Measurements from ENCODE around the gene SLC39A10. TPM values are rescaled to one million over a fixed set of nuclear protein-coding genes. Genes with fewer than 3 reads are reported as not detected.

SLC39A10 gene
- total and polyA plus RNA-seq, 7 donors, result 0.60 to 15.4 (median 9.6) TPM

DNA sequence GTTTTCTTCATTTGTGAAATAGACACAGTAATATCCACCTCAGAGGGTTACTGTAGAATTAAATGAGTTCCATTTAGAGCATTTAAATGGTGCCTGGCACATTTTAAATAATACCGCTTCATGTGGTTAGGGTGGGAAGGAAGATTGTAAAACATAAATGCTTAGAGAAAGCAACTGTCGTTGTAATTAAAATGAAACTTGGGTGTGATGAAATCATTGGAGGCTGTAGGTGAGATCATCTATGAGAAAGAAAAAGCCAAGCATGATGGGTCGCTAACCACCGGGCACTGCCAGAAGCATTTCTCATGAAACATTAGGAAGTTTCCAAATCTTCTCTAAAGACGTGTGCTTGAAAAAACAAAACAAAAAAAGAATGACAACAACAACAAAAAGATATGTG lies 8.2 kb upstream of the SLC39A10 start:
- TF ChIP-seq, protein P1, sequence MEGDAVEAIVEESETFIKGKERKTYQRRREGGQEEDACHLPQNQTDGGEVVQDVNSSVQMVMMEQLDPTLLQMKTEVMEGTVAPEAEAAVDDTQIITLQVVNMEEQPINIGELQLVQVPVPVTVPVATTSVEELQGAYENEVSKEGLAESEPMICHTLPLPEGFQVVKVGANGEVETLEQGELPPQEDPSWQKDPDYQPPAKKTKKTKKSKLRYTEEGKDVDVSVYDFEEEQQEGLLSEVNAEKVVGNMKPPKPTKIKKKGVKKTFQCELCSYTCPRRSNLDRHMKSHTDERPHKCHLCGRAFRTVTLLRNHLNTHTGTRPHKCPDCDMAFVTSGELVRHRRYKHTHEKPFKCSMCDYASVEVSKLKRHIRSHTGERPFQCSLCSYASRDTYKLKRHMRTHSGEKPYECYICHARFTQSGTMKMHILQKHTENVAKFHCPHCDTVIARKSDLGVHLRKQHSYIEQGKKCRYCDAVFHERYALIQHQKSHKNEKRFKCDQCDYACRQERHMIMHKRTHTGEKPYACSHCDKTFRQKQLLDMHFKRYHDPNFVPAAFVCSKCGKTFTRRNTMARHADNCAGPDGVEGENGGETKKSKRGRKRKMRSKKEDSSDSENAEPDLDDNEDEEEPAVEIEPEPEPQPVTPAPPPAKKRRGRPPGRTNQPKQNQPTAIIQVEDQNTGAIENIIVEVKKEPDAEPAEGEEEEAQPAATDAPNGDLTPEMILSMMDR (IDR thresholded peaks at IDR 0.05), result no peak
- 65 to 89% methylated on average over 5 of the region's 5 CpGs for WGBS, 2 donors
- no peaks in the 10 kb centered on the region for H3K9me3 ChIP-seq
- no peaks in the 10 kb centered on the region for H3K4me1 ChIP-seq
- no peak for DNase-seq
- intact Hi-C loops (cut with DNase I), result no loop called here
- no peak overlapping the region for H3K4me3 ChIP-seq
- no peaks in the 10 kb centered on the region for H3K36me3 ChIP-seq
- no peaks in the 10 kb centered on the region for H3K27me3 ChIP-seq
- no peak overlapping the region for H3K27ac ChIP-seq

GRCh38 chr2:195649629-195650190 lies 7.3 kb upstream of the SLC39A10 start:
- H3K36me3 ChIP-seq, result no peaks in the 10 kb centered on the region
- no peaks in the 10 kb centered on the region for H3K27me3 ChIP-seq
- WGBS, 2 donors, result 61 to 75% methylated on average over 6 of the region's 6 CpGs
- TF ChIP-seq POLR2A (IDR thresholded peaks at IDR 0.05), result no peak
- TF ChIP-seq, protein P1 (IDR thresholded peaks at IDR 0.05), result no peak
- TF ChIP-seq EP300 (IDR thresholded peaks at IDR 0.05), result no peak
- TF ChIP-seq POLR2AphosphoS5 (IDR thresholded peaks at IDR 0.05), result no peak
- H3K4me1 ChIP-seq, result no peaks in the 10 kb centered on the region
- intact Hi-C loops (cut with DNase I), result no loop called here
- H3K4me3 ChIP-seq, result no peak overlapping the region
- H3K27ac ChIP-seq, result peak overlapping the region in 1 of 4 donors; percentile 25
- no peak for DNase-seq
- no peaks in the 10 kb centered on the region for H3K9me3 ChIP-seq

DNA sequence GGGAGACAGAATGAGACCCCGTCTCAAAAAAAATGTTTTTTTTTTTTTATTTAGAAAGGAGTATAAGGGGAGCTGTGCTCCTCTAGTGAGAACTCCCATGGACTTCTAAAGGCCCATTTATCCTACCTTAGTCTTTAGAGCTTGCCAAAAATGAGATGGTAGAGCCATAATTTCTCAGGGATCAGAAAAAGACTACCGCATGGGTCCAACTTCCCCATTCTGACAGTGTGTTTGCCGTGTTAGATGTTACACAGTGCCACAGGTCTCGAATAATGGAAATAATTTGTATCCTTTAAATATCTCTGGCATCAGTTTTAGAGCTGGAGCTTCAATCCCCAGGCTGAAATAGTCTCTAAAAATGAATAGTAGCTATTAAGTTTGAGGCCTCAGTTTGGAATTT lies 6.0 kb upstream of the SLC39A10 start:
- no peak overlapping the region for H3K27ac ChIP-seq
- H3K36me3 ChIP-seq, result no peaks in the 10 kb centered on the region
- no peaks in the 10 kb centered on the region for H3K27me3 ChIP-seq
- intact Hi-C loops (cut with DNase I), result no loop called here
- H3K9me3 ChIP-seq, result no peaks in the 10 kb centered on the region
- TF ChIP-seq EP300 (IDR thresholded peaks at IDR 0.05), result no peak
- no peak for TF ChIP-seq POLR2AphosphoS5 (IDR thresholded peaks at IDR 0.05)
- TF ChIP-seq POLR2A (IDR thresholded peaks at IDR 0.05), result no peak
- TF ChIP-seq, protein P1 (IDR thresholded peaks at IDR 0.05), result no peak
- no peak overlapping the region for H3K4me3 ChIP-seq
- 80 to 82% methylated on average over 4 of the region's 4 CpGs for WGBS, 2 donors
- H3K4me1 ChIP-seq, result peaks cover 0 to 1% (median 0%) of the 10 kb centered on the region in 4 donors
- DNase-seq, result no peak

GRCh38 chr2:195652911-195653310 lies 4.1 kb upstream of the SLC39A10 start:
- no peak overlapping the region for H3K27ac ChIP-seq
- TF ChIP-seq EP300 (IDR thresholded peaks at IDR 0.05) (no peak), POLR2AphosphoS5 (IDR thresholded peaks at IDR 0.05) (no peak), POLR2A (IDR thresholded peaks at IDR 0.05) (no peak)
- TF ChIP-seq, protein P1 (IDR thresholded peaks at IDR 0.05), result no peak
- no peak overlapping the region for H3K4me3 ChIP-seq
- intact Hi-C loops (cut with DNase I), result no loop called here
- no peaks in the 10 kb centered on the region for H3K27me3 ChIP-seq
- no peak for DNase-seq
- no peaks in the 10 kb centered on the region for H3K36me3 ChIP-seq
- H3K4me1 ChIP-seq, result peaks cover 0 to 7% (median 0%) of the 10 kb centered on the region in 4 donors
- no peaks in the 10 kb centered on the region for H3K9me3 ChIP-seq

Measured in sigmoid colon (tissue), 7 donors.